ENCODE results near the gene SAFB2. TPM values are rescaled to one million over a fixed set of nuclear protein-coding genes. Genes with fewer than 3 reads are reported as not detected.

The SAFB2 gene
- total RNA-seq, 4 donors from 2014 or later, result 22.9 to 105 (median 28.8) TPM

DNA sequence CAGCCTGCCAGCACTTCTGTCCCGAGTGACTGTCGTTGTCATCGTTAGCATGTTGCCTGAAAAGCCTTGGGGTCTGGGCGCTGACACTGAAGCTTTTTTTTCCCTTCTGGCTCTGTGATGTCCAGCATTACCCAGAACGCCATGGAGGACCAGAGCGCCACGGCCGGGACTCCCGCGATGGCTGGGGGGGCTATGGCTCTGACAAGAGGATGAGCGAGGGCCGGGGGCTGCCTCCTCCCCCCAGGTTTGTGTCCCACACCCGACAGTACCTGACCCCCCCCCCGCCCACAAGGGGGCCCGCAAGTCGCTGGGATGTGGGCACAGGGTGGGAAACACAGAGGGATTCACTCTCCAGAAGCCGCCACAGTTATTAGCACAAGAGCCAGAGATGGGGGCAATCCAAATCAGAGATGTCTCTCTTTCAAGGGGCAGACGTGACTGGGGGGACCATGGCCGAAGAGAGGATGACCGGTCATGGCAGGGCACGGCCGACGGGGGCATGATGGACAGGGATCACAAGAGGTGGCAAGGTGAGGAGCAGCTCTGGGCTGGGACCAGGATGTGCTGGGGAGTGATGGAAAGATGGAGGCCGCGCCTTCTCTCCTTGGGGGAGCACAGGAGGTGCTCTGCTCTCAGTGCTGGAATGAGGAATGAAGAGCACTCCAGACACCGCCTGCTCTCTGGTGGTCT, 44.5 kb upstream of the SAFB2 start:
- WGBS, result 90% methylated on average over 25 of the region's 26 CpGs
- H3K36me3 ChIP-seq, result peaks cover 86% of the 10 kb centered on the region
- no peaks in the 10 kb centered on the region for H3K9me3 ChIP-seq
- H3K4me3 ChIP-seq, result no peak overlapping the region
- H3K27me3 ChIP-seq, result no peaks in the 10 kb centered on the region
- no peak overlapping the region for H3K27ac ChIP-seq
- DNase-seq (ENCODE audit: low spot score in 2 of 2), result no peak
- H3K4me1 ChIP-seq, result no peaks in the 10 kb centered on the region
- no peak for TF ChIP-seq POLR2AphosphoS5 (IDR thresholded peaks at IDR 0.05)
- TF ChIP-seq EP300 (IDR thresholded peaks at IDR 0.05), result no peak
- no peak for TF ChIP-seq POLR2A (IDR thresholded peaks at IDR 0.05)
- TF ChIP-seq, protein P1, sequence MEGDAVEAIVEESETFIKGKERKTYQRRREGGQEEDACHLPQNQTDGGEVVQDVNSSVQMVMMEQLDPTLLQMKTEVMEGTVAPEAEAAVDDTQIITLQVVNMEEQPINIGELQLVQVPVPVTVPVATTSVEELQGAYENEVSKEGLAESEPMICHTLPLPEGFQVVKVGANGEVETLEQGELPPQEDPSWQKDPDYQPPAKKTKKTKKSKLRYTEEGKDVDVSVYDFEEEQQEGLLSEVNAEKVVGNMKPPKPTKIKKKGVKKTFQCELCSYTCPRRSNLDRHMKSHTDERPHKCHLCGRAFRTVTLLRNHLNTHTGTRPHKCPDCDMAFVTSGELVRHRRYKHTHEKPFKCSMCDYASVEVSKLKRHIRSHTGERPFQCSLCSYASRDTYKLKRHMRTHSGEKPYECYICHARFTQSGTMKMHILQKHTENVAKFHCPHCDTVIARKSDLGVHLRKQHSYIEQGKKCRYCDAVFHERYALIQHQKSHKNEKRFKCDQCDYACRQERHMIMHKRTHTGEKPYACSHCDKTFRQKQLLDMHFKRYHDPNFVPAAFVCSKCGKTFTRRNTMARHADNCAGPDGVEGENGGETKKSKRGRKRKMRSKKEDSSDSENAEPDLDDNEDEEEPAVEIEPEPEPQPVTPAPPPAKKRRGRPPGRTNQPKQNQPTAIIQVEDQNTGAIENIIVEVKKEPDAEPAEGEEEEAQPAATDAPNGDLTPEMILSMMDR (IDR thresholded peaks at IDR 0.05), result no peak

DNA sequence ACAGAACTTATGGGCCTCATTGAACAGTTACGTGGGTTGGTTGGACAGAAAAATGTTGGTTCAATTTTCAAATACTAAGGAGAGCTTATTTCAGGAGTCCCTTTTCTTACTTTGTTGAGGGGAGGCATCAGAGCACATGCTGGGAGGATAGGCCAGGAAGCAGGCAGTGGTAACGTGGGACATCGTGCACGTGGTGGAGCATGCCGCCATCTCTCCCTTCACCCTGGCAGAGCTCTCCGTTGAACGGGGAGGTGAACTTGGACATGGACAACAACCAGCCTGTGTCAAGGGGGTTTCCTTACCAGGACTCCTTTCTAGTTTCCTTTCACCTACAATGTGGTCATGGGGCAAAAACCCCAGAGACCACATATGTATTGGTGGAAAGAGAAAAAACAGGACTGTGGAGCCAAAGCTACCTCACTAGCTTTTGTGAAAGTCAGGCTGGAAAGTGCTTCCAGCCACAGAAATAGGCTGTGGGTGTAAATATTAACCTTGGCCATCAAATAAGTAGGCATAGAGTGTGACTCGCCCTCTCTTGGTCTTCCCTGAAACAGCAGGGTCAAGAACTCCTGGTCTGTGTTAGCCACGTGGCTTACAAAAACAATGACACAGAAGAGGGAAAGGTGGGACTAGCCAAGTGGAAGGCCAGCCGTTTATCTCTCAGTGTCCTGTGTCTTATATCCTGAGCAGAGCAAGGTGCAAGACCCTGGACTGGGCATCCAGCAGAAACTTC, 43.4 kb upstream of the SAFB2 start:
- no peaks in the 10 kb centered on the region for H3K4me1 ChIP-seq
- TF ChIP-seq POLR2A (IDR thresholded peaks at IDR 0.05) (no peak), POLR2AphosphoS5 (IDR thresholded peaks at IDR 0.05) (no peak), EP300 (IDR thresholded peaks at IDR 0.05) (no peak)
- TF ChIP-seq, protein P1 (IDR thresholded peaks at IDR 0.05), result no peak
- H3K36me3 ChIP-seq, result peaks cover 93% of the 10 kb centered on the region
- H3K4me3 ChIP-seq, result no peak overlapping the region
- no peaks in the 10 kb centered on the region for H3K27me3 ChIP-seq
- no peak for DNase-seq (ENCODE audit: low spot score in 2 of 2)
- H3K27ac ChIP-seq, result no peak overlapping the region
- WGBS, result 80% methylated on average over 10 of the region's 10 CpGs
- no peaks in the 10 kb centered on the region for H3K9me3 ChIP-seq

DNA sequence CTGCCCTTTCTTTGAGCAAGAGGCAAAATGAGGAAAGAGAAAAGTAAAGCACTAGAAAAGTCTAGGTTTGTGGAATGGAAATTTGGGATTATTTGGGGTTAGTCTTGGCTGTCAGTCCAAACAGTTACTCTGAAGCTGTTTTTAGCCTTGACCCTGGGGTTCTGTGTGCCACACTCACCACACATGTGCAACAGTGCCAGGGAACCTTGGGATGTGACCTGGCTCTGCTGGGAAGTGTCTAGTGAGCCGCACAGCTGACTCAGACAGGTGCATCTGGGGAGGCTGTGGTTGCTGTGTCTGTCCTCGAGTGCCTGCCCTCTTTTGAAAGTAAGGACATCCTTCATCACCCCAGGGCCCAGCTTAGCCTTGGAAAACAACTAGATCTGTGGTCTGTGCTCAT, 41.9 kb upstream of the SAFB2 start:
- Histone ChIP-seq H3K4me3 (no peak overlapping the region), H3K27ac (no peak overlapping the region), H3K9me3 (no peaks in the 10 kb centered on the region), H3K36me3 (peaks cover 96% of the 10 kb centered on the region), H3K4me1 (no peaks in the 10 kb centered on the region), H3K27me3 (no peaks in the 10 kb centered on the region)
- 89% methylated on average over 2 of the region's 2 CpGs for WGBS
- no peak for DNase-seq (ENCODE audit: low spot score in 2 of 2)
- no peak for TF ChIP-seq POLR2A (IDR thresholded peaks at IDR 0.05)

DNA sequence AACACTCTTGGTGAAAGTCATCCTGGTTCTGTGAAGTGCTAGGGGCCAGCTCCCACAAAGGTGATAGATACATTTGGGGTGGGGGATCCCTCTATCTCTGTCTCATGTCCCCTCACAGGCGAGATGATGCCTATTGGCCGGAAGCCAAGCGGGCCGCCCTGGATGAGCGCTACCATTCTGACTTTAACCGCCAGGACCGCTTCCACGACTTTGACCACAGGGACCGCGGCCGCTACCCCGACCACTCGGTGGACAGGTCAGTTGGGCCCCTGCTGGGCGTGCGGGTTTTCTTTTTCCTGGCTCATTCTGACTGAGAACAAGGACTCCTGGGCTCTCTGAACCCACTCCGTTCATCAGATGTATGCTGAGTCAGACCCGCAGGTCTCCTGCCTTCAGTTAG, 41.3 kb upstream of the SAFB2 start:
- H3K27ac ChIP-seq, result no peak overlapping the region
- TF ChIP-seq, protein P1 (IDR thresholded peaks at IDR 0.05), result no peak
- TF ChIP-seq POLR2AphosphoS5 (IDR thresholded peaks at IDR 0.05) (no peak), EP300 (IDR thresholded peaks at IDR 0.05) (no peak)
- H3K4me3 ChIP-seq, result no peak overlapping the region
- peaks cover 96% of the 10 kb centered on the region for H3K36me3 ChIP-seq
- WGBS, result 96% methylated on average over 17 of the region's 17 CpGs
- H3K9me3 ChIP-seq, result no peaks in the 10 kb centered on the region
- no peaks in the 10 kb centered on the region for H3K4me1 ChIP-seq
- H3K27me3 ChIP-seq, result no peaks in the 10 kb centered on the region
- peak in 1 of 2 donors; percentile 56 for DNase-seq (ENCODE audit: low spot score in 2 of 2)

DNA sequence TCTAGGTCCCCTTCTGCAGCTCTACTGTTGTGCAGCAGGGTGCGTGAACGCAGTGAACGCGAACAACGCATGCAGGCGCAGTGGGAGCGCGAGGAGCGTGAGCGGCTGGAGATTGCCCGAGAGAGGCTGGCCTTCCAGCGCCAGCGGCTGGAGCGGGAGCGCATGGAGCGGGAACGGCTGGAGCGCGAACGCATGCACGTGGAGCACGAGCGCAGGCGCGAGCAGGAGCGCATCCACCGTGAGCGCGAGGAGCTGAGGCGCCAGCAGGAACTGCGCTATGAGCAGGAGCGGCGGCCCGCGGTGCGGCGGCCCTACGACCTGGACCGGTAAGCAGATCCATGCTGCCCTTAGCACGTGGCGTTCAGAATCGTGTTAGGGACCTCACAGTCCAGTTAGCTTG, 38.9 kb upstream of the SAFB2 start:
- WGBS, result 97% methylated on average over 41 of the region's 42 CpGs
- no peak for DNase-seq (ENCODE audit: low spot score in 2 of 2)
- TF ChIP-seq POLR2AphosphoS5 (IDR thresholded peaks at IDR 0.05) (no peak), EP300 (IDR thresholded peaks at IDR 0.05) (no peak), POLR2A (IDR thresholded peaks at IDR 0.05) (no peak)
- TF ChIP-seq, protein P1 (IDR thresholded peaks at IDR 0.05), result no peak

More for the DNA sequence above, 38.9 kb upstream of the SAFB2 start:
- no peak overlapping the region for H3K4me3 ChIP-seq
- H3K9me3 ChIP-seq, result no peaks in the 10 kb centered on the region
- peaks cover 97% of the 10 kb centered on the region for H3K36me3 ChIP-seq
- H3K27me3 ChIP-seq, result no peaks in the 10 kb centered on the region
- H3K4me1 ChIP-seq, result no peaks in the 10 kb centered on the region
- no peak overlapping the region for H3K27ac ChIP-seq
